Upper lobe of right lung (tissue), 1 donor: ENCODE measurements around the gene TBL1X. TPM values are rescaled to one million over a fixed set of nuclear protein-coding genes. Genes with fewer than 3 reads are reported as not detected.
A peak's percentile ranks its signal among the peaks of the same experiment; 100 is the strongest.

ENCODE experiments used
- ATAC-seq: fragments of 200-7000 bp; cut with Tn5 transposase; one replicate; pipeline ENCODE4 v1.9.1; 2020; ENCODE audit warnings: mild to moderate bottlenecking, moderate library complexity
- DNase-seq: peaks from one replicate; pipeline ENCODE4 v3.0.0-alpha.2; 2020
- H3K27ac ChIP-seq: fragments of 200-600 bp; one replicate; pipeline ENCODE4 v1.8.0; 2022
- H3K27me3 ChIP-seq: fragments of 200-600 bp; one replicate; pipeline ENCODE4 v1.8.0; 2022; ENCODE audit warnings: mild to moderate bottlenecking
- H3K36me3 ChIP-seq: fragments of 200-600 bp; one replicate; pipeline ENCODE4 v1.8.0; 2022
- H3K4me1 ChIP-seq: fragments of 200-600 bp; one replicate; pipeline ENCODE4 v1.8.0; 2022
- H3K4me3 ChIP-seq: fragments of 200-600 bp; one replicate; pipeline ENCODE4 v1.8.0; 2022; ENCODE audit warnings: mild to moderate bottlenecking
- H3K9me3 ChIP-seq: fragments of 200-600 bp; one replicate; pipeline ENCODE4 v1.8.0; 2022
- intact Hi-C: fragments of 100-400 bp; cut with DNase I; formaldehyde crosslinking; loops from one replicate; pipeline ENCODE4 v1.11.0; 2022
- total RNA-seq: library from RNA; stranded (reverse); fragmentation: NEBNext Ultra II Directional; extraction: Animal tissue kit (Norgen Biotek cat#: 25700); gene quantifications from one replicate; pipeline ENCODE4 v1.2.1, GENCODE V29; 2021
- TF ChIP-seq, protein P1 (sequence below): fragments of 200-600 bp; IDR thresholded peaks from one replicate; pipeline ENCODE4 v1.8.0; 2022; ENCODE audit warnings: antibody characterized with exemption
- donor health status: DM: no; HTN: yes; CAD: no; lungs with severe emphysema.

Gene TBL1X
- total RNA-seq, 1 donor from 2014 or later, result 18.4 TPM

GRCh38 chrX:9785254-9785943 is 320.5 kb downstream of the TBL1X start:
- Histone ChIP-seq H3K27ac (no peak overlapping the region), H3K9me3 (no peaks in the 10 kb centered on the region), H3K4me1 (peaks cover 3% of the 10 kb centered on the region), H3K4me3 (peak overlapping the region; percentile 56), H3K36me3 (no peaks in the 10 kb centered on the region), H3K27me3 (no peaks in the 10 kb centered on the region)
- peak; percentile 41 for ATAC-seq
- TF ChIP-seq, protein P1, sequence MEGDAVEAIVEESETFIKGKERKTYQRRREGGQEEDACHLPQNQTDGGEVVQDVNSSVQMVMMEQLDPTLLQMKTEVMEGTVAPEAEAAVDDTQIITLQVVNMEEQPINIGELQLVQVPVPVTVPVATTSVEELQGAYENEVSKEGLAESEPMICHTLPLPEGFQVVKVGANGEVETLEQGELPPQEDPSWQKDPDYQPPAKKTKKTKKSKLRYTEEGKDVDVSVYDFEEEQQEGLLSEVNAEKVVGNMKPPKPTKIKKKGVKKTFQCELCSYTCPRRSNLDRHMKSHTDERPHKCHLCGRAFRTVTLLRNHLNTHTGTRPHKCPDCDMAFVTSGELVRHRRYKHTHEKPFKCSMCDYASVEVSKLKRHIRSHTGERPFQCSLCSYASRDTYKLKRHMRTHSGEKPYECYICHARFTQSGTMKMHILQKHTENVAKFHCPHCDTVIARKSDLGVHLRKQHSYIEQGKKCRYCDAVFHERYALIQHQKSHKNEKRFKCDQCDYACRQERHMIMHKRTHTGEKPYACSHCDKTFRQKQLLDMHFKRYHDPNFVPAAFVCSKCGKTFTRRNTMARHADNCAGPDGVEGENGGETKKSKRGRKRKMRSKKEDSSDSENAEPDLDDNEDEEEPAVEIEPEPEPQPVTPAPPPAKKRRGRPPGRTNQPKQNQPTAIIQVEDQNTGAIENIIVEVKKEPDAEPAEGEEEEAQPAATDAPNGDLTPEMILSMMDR, result no peak
- intact Hi-C loops, result no loop called here
- no peak for DNase-seq

DNA sequence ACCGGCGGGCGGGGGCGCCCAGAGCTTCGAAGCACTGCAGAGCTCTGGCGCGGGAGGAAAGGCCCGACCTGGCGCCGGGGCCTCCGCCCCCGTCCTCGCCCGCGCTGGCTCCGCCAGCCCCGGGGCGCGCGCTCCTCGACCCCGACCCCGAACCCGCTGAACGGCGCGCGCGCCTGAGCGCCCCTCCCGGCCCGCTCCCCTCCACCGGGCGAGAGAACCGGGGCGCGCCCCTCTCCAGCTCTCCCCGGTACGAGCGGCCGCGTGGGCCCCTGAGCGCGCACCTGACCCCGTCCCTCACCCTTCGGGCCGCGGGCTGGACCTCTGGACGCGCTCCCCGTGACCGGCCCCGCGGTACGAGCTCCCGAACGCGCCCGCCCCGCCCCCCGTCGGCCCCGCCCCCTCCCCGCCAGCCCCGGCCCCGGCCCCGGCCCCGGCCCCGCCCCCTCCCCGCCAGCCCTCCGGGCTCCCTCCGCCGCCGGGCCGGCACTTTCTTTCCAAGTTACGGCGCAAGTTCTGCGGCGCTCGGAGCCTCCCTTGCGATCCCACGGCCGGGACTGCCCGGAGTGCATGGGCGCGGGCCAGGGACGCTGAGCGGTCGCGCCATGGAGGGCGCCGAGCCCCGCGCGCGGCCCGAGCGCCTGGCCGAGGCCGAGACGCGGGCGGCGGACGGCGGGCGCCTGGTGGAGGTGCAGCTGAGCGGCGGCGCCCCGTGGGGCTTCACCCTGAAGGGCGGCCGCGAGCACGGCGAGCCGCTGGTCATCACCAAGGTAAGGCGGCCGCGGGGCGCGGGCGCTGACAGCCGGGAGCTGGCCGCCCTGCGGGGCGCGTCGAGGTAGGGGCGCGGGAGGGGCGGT is 321.3 kb downstream of the TBL1X start, which contains the start of gene SHROOM2:
Gene SHROOM2, plus strand, starts transcription at position 486 of the 854 bp plus-strand sequence. Its CDS starts 117 bp downstream, at position 603.
- DNase-seq (peak; percentile 66), ATAC-seq (peak; percentile 81)
- TF ChIP-seq, protein P1, result no peak
- Histone ChIP-seq H3K9me3 (no peaks in the 10 kb centered on the region), H3K27ac (no peak within 1 kb of the TSS), H3K4me3 (peak within 1 kb of the TSS; percentile 56), H3K27me3 (no peaks in the 10 kb centered on the region), H3K4me1 (peaks cover 3% of the 10 kb centered on the region), H3K36me3 (no peaks in the 10 kb centered on the region)
- intact Hi-C loops, result no loop called here

DNA sequence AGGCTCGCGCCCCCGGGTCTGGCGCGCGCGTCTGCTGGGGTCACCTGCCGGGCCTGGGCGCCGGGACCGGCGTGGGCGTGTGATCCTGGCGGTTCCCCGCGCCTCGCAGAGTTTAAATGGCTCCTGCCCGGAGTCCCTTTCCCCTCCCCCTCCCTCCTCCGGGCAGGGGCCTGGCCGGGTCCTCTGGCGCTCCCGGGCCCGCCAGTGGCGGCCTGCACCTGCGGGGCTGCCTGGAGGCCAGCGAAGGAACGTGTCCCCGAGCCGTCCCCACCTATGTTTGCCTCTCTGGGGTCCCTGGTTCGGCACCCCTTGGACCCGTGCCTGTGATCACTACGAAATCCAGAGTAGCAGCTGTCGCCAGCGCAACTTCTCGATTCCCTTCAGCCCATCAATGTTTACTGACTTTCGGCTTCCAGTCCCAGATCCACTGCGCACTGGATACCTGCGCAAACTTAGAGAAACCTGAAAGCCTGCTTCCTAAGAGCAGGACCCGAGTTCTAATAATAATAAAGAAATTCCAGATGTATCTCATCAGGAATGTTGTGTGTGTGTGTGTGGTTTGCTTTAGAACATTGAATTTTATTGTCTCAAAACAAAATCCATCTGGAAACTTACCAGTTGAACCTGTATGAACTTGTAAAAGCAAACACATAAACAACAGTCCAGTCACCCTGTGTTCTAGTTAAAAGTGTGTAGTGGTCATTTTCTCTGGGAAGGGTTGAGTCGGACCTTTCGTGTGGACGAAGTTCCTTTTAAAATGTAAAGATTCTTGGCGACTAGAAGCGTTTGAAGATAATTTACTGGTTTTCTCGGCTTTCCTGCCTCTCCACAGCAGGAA is 322.2 kb downstream of the TBL1X start:
- Histone ChIP-seq H3K27me3 (no peaks in the 10 kb centered on the region), H3K4me1 (peaks cover 3% of the 10 kb centered on the region), H3K4me3 (peak overlapping the region; percentile 56), H3K9me3 (no peaks in the 10 kb centered on the region), H3K36me3 (no peaks in the 10 kb centered on the region), H3K27ac (no peak overlapping the region)
- ATAC-seq (peak; percentile 57), DNase-seq (peak; percentile 69)
- TF ChIP-seq, protein P1, result no peak
- intact Hi-C loops, result no loop called here

- intact Hi-C loops, result no loop called here
- peak; percentile 59 for ATAC-seq
- Histone ChIP-seq H3K4me1 (peaks cover 3% of the 10 kb centered on the region), H3K27ac (no peak overlapping the region), H3K4me3 (no peak overlapping the region), H3K36me3 (no peaks in the 10 kb centered on the region), H3K9me3 (no peaks in the 10 kb centered on the region), H3K27me3 (no peaks in the 10 kb centered on the region)
- DNase-seq, result no peak
- TF ChIP-seq, protein P1, result no peak
Observed at GRCh38 chrX:9788911-9789310, 324.1 kb downstream of the TBL1X start.

GRCh38 chrX:9789555-9789954 is 324.7 kb downstream of the TBL1X start:
- no peak for DNase-seq
- intact Hi-C loops, result no loop called here
- ATAC-seq, result no peak
- H3K9me3 ChIP-seq, result no peaks in the 10 kb centered on the region
- TF ChIP-seq, protein P1, result no peak
- H3K36me3 ChIP-seq, result no peaks in the 10 kb centered on the region
- H3K27ac ChIP-seq, result no peak overlapping the region
- peaks cover 3% of the 10 kb centered on the region for H3K4me1 ChIP-seq
- no peak overlapping the region for H3K4me3 ChIP-seq
- no peaks in the 10 kb centered on the region for H3K27me3 ChIP-seq
